Transverse colon (tissue), 4 donors: ENCODE data around the gene CLIC6. TPM values are rescaled to one million over a fixed set of nuclear protein-coding genes. Genes with fewer than 3 reads are reported as not detected.

Source experiments
- DNase-seq: peaks from one replicate; pipeline ENCODE4 v3.0.0-alpha.2; 2019
- H3K27ac ChIP-seq, 4 donors: fragments of 200-600 bp; sonication (generic); 2 replicates each; pipeline ENCODE4 v1.5.1; 2016 to 2018; ENCODE audit warnings: inconsistent platforms in 4 of 4
- H3K27me3 ChIP-seq: fragments of 200-600 bp; sonication (generic); 2 replicates; pipeline ENCODE4 v1.5.1; 2017; ENCODE audit warnings: inconsistent platforms
- H3K36me3 ChIP-seq, 4 donors: fragments of 200-600 bp; sonication (generic); 2 replicates each; pipeline ENCODE4 v1.5.1; 2017 to 2019; ENCODE audit warnings: inconsistent platforms in 4 of 4
- H3K4me1 ChIP-seq, 4 donors: fragments of 200-600 bp; sonication (generic); 2 replicates each; pipeline ENCODE4 v1.5.1; 2017 to 2020; ENCODE audit warnings: inconsistent platforms in 4 of 4
- H3K4me3 ChIP-seq, 4 donors: fragments of 200-600 bp; sonication (generic); 1 replicate in 1 of 4; 2 replicates in 3 of 4; pipeline versions ENCODE4 v1.5.1 to v1.6.1; 2017 to 2019; ENCODE audit warnings: inconsistent platforms in 4 of 4
- H3K9me3 ChIP-seq, 2 donors: fragments of 200-600 bp; sonication (generic); 2 replicates each; pipeline ENCODE4 v1.5.1; 2017 to 2019; ENCODE audit warnings: inconsistent platforms in 2 of 2
- CTCF ChIP-seq, 5 experiments: fragments of 200-600 bp in 3 of 5; fragments of 450-650 bp in 2 of 5; sonication (generic) in 3 of 5; IDR thresholded peaks; 1 replicate in 2 of 5; 2 replicates in 3 of 5; pipeline ENCODE4 v1.5.1; 2016 to 2017; ENCODE audit warnings: antibody characterized with exemption in 5 of 5, inconsistent platforms in 3 of 5, mild to moderate bottlenecking in 2 of 5, moderate library complexity in 1 of 5
- EP300 ChIP-seq: sonication (generic); formaldehyde crosslinking; IDR thresholded peaks from one replicate; pipeline ENCODE4 v1.6.1; 2017; ENCODE audit warnings: antibody characterized with exemption, low read depth
- POLR2A ChIP-seq: fragments of 450-650 bp; IDR thresholded peaks from one replicate; pipeline ENCODE4 v1.6.1; 2016; ENCODE audit warnings: antibody characterized with exemption, mild to moderate bottlenecking, moderate library complexity
- POLR2AphosphoS5 ChIP-seq, 3 donors: sonication (generic); formaldehyde crosslinking; IDR thresholded peaks; one replicate each; pipeline ENCODE4 v1.6.1; 2016; ENCODE audit warnings: antibody characterized with exemption in 3 of 3
- WGBS, 2 donors: methylation state at CpG; one replicate each; pipeline ENCODE4 v1.1.5; 2018; ENCODE audit warnings: low coverage in 1 of 2; 5-methylcytosine and 5-hydroxymethylcytosine counted together
- in situ Hi-C, 4 donors: fragments of 200-750 bp; cut with MboI; loops; one replicate each; pipeline versions ENCODE4 v1.15.0 to v1.15.1; 2017; ENCODE audit warnings: low sequenced_read_pairs in 3 of 4, low pct_ligation_motif_present in 1 of 4, low pct_unique_long_range_greater_than_20kb in 1 of 4
- intact Hi-C: fragments of 100-400 bp; cut with DNase I; formaldehyde crosslinking; loops from one replicate; pipeline ENCODE4 v1.15.1; 2023; ENCODE audit warnings: low total_unique reads
- total RNA-seq, 4 donors: library from RNA; depleted of rRNA; stranded (reverse); fragments of >200 nt; gene quantifications; one replicate each; pipeline ENCODE4 v1.1.0, GENCODE V29; 2016

Gene CLIC6
- total RNA-seq, 4 donors from 2014 or later, result 0.37 to 4.9 (median 3.7) TPM; not detected in 1

DNA sequence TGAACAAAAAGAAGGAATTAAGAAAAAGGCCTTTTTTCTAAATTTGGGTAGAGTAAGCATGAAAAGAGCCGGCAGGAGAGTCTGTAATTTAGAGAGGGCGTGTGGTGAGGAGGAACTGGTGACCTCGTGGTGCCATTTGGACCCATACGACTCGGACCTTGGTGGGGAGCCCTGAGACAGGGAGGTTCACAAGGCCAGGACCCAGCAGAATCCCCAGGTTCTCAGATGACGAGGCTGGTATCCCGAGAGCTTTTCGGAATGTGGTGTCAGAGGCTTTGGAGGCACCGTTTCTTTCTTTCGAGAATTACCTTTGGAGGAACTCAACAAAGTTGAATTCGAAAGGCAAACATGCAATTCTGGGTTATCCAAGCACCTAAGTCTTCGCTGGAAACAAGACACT is 34.8 kb downstream of the CLIC6 start:
- intact Hi-C loops (no loop called here), in situ Hi-C loops (loop anchor here in 1 of 4 donors (25.0 kb wide), 1 partner anchor 1334 kb away; no protein-coding TSS in a partner anchor)
- peak overlapping the region in 1 of 4 donors; percentile 1 for H3K27ac ChIP-seq
- TF ChIP-seq CTCF (IDR thresholded peaks at IDR 0.05) (no peak), POLR2AphosphoS5 (IDR thresholded peaks at IDR 0.05) (no peak), EP300 (no peak)
- 90 to 91% methylated on average over 2 to 12 of the region's 12 CpGs for WGBS, 2 donors
- no peak for DNase-seq
- no peaks in the 10 kb centered on the region for H3K36me3 ChIP-seq
- no peak overlapping the region for H3K4me3 ChIP-seq
- H3K9me3 ChIP-seq, result no peaks in the 10 kb centered on the region
- no peaks in the 10 kb centered on the region for H3K27me3 ChIP-seq
- no peaks in the 10 kb centered on the region for H3K4me1 ChIP-seq

- H3K27ac ChIP-seq, result peak overlapping the region in 1 of 4 donors; percentile 1
- H3K27me3 ChIP-seq, result no peaks in the 10 kb centered on the region
- no peaks in the 10 kb centered on the region for H3K4me1 ChIP-seq
- intact Hi-C loops, result no loop called here
- in situ Hi-C loops, result loop anchor here in 1 of 4 donors (25.0 kb wide), 1 partner anchor 1333 kb away; no protein-coding TSS in a partner anchor
- no peak for DNase-seq
- H3K4me3 ChIP-seq, result no peak overlapping the region
- H3K36me3 ChIP-seq, result no peaks in the 10 kb centered on the region
- no peaks in the 10 kb centered on the region for H3K9me3 ChIP-seq
- 43 to 80% methylated on average over 3 to 7 of the region's 7 CpGs for WGBS, 2 donors
- TF ChIP-seq POLR2AphosphoS5 (IDR thresholded peaks at IDR 0.05), result no peak
- TF ChIP-seq EP300, result no peak
- TF ChIP-seq CTCF (IDR thresholded peaks at IDR 0.05), result no peak
- TF ChIP-seq POLR2A, result no peak
Measured at GRCh38 chr21:34704119-34704518, 35.3 kb downstream of the CLIC6 start.

DNA sequence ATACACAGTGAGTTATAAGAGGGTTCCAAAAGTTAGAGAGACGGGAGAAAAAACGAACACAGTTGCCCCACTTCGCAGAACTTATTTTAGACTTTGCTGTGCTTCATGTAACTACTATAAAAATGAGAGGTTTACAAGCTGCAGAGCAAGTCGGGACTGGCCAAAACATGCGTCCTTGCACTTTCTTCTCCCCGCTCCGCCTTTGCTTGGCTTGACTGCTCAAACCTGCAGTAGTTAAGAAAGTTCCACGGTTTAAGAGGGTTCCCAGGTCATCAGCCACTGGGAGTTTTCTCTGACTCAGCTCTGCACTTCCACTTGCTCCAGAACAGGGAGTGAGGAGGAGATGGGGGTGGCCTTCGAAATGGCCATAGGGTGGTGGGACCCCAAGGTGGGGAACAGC is 36.2 kb downstream of the CLIC6 start:
- Histone ChIP-seq H3K9me3 (no peaks in the 10 kb centered on the region), H3K27ac (no peak overlapping the region), H3K4me3 (no peak overlapping the region), H3K36me3 (no peaks in the 10 kb centered on the region), H3K4me1 (no peaks in the 10 kb centered on the region), H3K27me3 (no peaks in the 10 kb centered on the region)
- in situ Hi-C loops (loop anchor here in 1 of 4 donors (25.0 kb wide), 1 partner anchor 1332 kb away; no protein-coding TSS in a partner anchor), intact Hi-C loops (no loop called here)
- no peak for TF ChIP-seq EP300
- 71 to 90% methylated on average over 5 to 9 of the region's 9 CpGs for whole genome bisulfite sequencing, 2 donors
- DNase-seq, result no peak

- intact Hi-C loops, result no loop called here
Measured at GRCh38 chr21:34706337-34706736, 37.5 kb downstream of the CLIC6 start.

More at GRCh38 chr21:34706337-34706736, 37.5 kb downstream of the CLIC6 start:
- H3K9me3 ChIP-seq, result no peaks in the 10 kb centered on the region
- DNase-seq, result no peak
- in situ Hi-C loops, result loop anchor here in 1 of 4 donors (25.0 kb wide), 1 partner anchor 1331 kb away; no protein-coding TSS in a partner anchor
- TF ChIP-seq POLR2A (no peak), CTCF (IDR thresholded peaks at IDR 0.05) (no peak), EP300 (no peak), POLR2AphosphoS5 (IDR thresholded peaks at IDR 0.05) (no peak)
- H3K27me3 ChIP-seq, result no peaks in the 10 kb centered on the region
- no peak overlapping the region for H3K27ac ChIP-seq
- no peak overlapping the region for H3K4me3 ChIP-seq
- H3K36me3 ChIP-seq, result no peaks in the 10 kb centered on the region
- H3K4me1 ChIP-seq, result no peaks in the 10 kb centered on the region
- 99 to 100% methylated on average over 2 to 4 of the region's 4 CpGs for WGBS, 2 donors
